ENCODE results near the gene RBMS2.

- TF ChIP-seq POLR2AphosphoS5 (IDR thresholded peaks at IDR 0.05; ENCODE audit: low read depth, low read length) (no peak), TAF1 (IDR thresholded peaks at IDR 0.05; ENCODE audit: borderline replicate concordance, insufficient read depth, low read length) (no peak), REST (IDR thresholded peaks at IDR 0.05; ENCODE audit: insufficient read depth in 1 of 2, low read depth in 2 of 2, low read length in 2 of 2) (no peak)
Observed at GRCh38 chr12:56510786-56511185, 10.8 kb upstream of the RBMS2 start.
